ENCODE results near the gene SLIT3.

- TF ChIP-seq CTCF (IDR thresholded peaks at IDR 0.05) (no peak), EZH2 (IDR thresholded peaks at IDR 0.05) (no peak)
Observed at GRCh38 chr5:168647083-168647482, 653.9 kb downstream of the SLIT3 start.
